ENCODE results near the gene COMMD1.

GRCh38 chr2:62152000-62152399 lies 246.5 kb downstream of the COMMD1 start:
- TF ChIP-seq, protein P1, sequence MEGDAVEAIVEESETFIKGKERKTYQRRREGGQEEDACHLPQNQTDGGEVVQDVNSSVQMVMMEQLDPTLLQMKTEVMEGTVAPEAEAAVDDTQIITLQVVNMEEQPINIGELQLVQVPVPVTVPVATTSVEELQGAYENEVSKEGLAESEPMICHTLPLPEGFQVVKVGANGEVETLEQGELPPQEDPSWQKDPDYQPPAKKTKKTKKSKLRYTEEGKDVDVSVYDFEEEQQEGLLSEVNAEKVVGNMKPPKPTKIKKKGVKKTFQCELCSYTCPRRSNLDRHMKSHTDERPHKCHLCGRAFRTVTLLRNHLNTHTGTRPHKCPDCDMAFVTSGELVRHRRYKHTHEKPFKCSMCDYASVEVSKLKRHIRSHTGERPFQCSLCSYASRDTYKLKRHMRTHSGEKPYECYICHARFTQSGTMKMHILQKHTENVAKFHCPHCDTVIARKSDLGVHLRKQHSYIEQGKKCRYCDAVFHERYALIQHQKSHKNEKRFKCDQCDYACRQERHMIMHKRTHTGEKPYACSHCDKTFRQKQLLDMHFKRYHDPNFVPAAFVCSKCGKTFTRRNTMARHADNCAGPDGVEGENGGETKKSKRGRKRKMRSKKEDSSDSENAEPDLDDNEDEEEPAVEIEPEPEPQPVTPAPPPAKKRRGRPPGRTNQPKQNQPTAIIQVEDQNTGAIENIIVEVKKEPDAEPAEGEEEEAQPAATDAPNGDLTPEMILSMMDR (IDR thresholded peaks at IDR 0.05) = no peak
- TF ChIP-seq POLR2A (IDR thresholded peaks at IDR 0.05) (no peak), POLR2AphosphoS5 (IDR thresholded peaks at IDR 0.05) (no peak), EP300 (IDR thresholded peaks at IDR 0.05) (no peak)

Measured in gastroesophageal sphincter (tissue), 3 donors.